ENCODE data around the gene HOXB3. TPM values are rescaled to one million over a fixed set of nuclear protein-coding genes. Genes with fewer than 3 reads are reported as not detected.
A peak's percentile ranks its signal among the peaks of the same experiment; 100 is the strongest.

Gene HOXB3
- total RNA-seq, 4 donors from 2014 or later: 1.3 to 5.5 (median 2.2) TPM

DNA sequence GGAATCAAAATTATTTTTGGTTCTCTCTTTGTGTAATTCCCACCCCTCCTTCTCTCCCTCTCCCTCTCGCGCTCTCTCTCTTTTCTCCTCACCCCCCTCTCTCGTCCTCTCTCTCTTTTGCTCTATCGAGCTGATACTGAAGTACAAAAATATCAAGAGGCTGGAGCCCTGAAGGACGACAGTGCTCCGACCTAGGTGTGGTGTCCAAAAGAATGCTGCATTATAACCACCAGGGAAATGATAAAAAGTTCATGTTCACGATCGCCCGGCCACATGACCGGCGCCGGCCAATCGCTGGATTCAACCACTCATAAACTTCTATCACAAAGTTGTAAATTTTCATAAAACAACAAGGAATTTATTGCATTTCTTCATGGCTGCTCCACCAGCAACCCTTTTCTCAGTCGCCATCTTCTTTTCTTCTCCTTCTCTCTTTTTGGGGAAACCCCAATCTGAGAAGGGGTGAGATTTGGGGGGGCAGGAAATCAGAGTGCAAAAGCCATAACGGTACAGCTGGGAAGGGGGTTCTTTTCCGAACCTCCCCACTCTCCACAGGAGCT is 14.8 kb upstream of the HOXB3 start, which contains the start of gene HOXB6:
Gene HOXB6, minus strand, starts transcription at position 217 of the 560 bp plus-strand sequence. CDS start 6,836 bp downstream, outside the sequence.
- H3K9me3 ChIP-seq: no peaks in the 10 kb centered on the region
- ATAC-seq (no peak), DNase-seq (no peak)
- intact Hi-C loops (cut with DNase I; ENCODE audit: low total_unique reads) (no loop called here), in situ Hi-C loops (cut with MboI; ENCODE audit: low sequenced_read_pairs in 4 of 4) (no loop called here)
- peak within 1 kb of the TSS in 3 of 4 donors; percentile 43 to 66 (median 47) for H3K27ac ChIP-seq
- no peaks in the 10 kb centered on the region for H3K36me3 ChIP-seq
- peak; percentile 14 to 28 for TF ChIP-seq POLR2A (IDR thresholded peaks at IDR 0.05)
- TF ChIP-seq, protein P1, sequence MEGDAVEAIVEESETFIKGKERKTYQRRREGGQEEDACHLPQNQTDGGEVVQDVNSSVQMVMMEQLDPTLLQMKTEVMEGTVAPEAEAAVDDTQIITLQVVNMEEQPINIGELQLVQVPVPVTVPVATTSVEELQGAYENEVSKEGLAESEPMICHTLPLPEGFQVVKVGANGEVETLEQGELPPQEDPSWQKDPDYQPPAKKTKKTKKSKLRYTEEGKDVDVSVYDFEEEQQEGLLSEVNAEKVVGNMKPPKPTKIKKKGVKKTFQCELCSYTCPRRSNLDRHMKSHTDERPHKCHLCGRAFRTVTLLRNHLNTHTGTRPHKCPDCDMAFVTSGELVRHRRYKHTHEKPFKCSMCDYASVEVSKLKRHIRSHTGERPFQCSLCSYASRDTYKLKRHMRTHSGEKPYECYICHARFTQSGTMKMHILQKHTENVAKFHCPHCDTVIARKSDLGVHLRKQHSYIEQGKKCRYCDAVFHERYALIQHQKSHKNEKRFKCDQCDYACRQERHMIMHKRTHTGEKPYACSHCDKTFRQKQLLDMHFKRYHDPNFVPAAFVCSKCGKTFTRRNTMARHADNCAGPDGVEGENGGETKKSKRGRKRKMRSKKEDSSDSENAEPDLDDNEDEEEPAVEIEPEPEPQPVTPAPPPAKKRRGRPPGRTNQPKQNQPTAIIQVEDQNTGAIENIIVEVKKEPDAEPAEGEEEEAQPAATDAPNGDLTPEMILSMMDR (IDR thresholded peaks at IDR 0.05 in 4 of 5, conservative IDR thresholded peaks at IDR 0.05 in 1 of 5): no peak
- peak within 1 kb of the TSS; percentile 35 to 46 (median 38) for H3K4me3 ChIP-seq
- peaks cover 97 to 98% (median 98%) of the 10 kb centered on the region in 3 donors for H3K27me3 ChIP-seq
- peaks cover 0 to 1% of the 10 kb centered on the region in 2 donors for H3K4me1 ChIP-seq

DNA sequence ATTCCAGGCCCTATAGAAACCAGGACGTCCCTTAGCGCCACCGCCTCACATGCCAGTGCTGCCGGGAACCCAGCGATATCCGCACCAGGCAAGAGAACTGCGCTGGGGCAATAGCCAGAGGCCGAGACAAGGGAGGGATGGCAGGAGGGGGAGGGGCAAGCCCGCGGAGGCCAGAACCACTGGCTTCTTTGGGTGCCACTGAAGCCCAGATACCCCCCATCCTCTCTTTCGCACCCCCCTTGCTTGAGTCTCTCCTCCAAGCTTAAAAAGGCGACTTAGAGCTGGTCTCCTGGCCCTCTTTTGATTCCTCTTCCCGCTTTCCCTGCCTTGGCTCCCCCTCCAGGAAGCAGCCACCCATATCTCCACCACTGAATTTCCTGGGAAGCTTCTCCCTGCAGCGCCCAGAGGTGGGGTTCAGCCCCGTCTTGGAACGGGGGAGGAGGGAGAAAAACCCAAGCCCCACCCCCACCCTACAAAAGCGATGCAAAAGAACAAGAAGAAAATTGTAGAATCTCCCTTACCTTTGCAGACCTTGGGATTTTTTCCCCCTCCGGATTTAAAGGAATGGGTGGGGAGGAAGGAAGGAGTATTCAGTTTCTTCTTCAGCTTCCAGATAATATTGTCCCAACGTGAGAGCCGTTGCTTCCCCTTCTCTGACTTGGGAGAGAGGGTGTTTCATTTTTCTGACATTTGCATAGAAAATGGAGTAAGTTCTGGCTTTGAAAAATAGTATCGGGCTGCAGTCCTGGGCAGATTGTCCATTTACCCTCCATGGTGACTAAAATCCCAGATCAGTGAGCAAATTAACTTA is 14.1 kb upstream of the HOXB3 start:
- peaks cover 96 to 98% (median 98%) of the 10 kb centered on the region in 3 donors for H3K27me3 ChIP-seq
- H3K9me3 ChIP-seq: no peaks in the 10 kb centered on the region
- intact Hi-C loops (cut with DNase I; ENCODE audit: low total_unique reads): no loop called here
- TF ChIP-seq, protein P1 (IDR thresholded peaks at IDR 0.05 in 4 of 5, conservative IDR thresholded peaks at IDR 0.05 in 1 of 5): no peak
- no peak for TF ChIP-seq POLR2A (IDR thresholded peaks at IDR 0.05)
- H3K4me1 ChIP-seq: no peaks in the 10 kb centered on the region
- no peak for DNase-seq
- in situ Hi-C loops (cut with MboI; ENCODE audit: low sequenced_read_pairs in 4 of 4): no loop called here
- no peaks in the 10 kb centered on the region for H3K36me3 ChIP-seq
- H3K27ac ChIP-seq: peak overlapping the region in 3 of 4 donors; percentile 43 to 66 (median 47)
- no peak for ATAC-seq
- H3K4me3 ChIP-seq: peak overlapping the region; percentile 35 to 46 (median 38)

DNA sequence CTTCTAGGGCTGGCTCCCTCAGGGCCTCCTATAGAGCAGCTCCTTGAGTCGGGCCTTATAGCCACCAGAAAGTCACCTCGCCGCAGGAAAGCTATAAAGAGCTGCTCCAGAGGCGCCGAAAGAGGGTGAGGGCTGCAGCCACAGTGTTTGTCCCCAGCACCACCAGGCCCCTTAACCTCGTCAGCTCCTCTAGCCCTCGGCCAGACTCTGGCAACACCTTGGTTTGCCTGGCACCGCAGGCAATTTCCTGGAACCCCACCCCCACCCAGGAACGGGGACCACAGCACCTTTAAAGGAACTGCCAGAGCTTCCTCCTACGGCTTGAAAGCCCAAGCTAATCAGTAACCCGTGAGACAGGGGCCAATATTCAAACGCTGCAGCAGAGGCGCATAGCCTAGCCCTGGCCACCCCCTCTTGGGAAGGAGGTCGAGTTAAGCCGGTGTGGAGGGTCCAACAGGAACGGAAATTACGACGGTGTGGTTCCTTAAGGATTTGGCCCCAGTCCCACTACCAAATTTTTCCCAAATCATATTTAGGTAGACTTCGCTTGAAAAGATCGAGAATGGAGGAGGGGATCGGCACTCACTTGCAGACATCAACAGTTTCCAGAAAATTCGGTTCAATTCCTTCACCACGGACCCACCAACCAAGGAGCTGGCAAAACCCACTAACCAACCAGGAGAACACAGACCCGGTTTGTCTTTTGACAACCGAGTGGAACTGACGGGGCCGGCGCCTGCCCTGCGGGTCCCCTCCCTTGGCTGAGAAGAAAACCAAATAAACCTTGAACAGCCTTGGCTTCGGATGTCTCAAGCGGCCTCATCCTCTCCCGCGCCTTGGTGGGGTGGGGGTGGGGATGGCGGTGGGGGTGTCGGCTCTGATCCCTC is 11.7 kb upstream of the HOXB3 start:
- no peaks in the 10 kb centered on the region for H3K9me3 ChIP-seq
- DNase-seq (no peak), ATAC-seq (no peak)
- peaks cover 3 to 11% of the 10 kb centered on the region in 2 donors for H3K4me1 ChIP-seq
- no peak overlapping the region for H3K27ac ChIP-seq
- H3K4me3 ChIP-seq: peak overlapping the region in 1 of 4 donors; percentile 39
- peaks cover 95 to 98% (median 98%) of the 10 kb centered on the region in 3 donors for H3K27me3 ChIP-seq
- intact Hi-C loops (cut with DNase I; ENCODE audit: low total_unique reads) (no loop called here), in situ Hi-C loops (cut with MboI; ENCODE audit: low sequenced_read_pairs in 4 of 4) (no loop called here)
- TF ChIP-seq, protein P1 (IDR thresholded peaks at IDR 0.05 in 4 of 5, conservative IDR thresholded peaks at IDR 0.05 in 1 of 5): no peak
- TF ChIP-seq POLR2A (IDR thresholded peaks at IDR 0.05): no peak
- no peaks in the 10 kb centered on the region for H3K36me3 ChIP-seq

DNA sequence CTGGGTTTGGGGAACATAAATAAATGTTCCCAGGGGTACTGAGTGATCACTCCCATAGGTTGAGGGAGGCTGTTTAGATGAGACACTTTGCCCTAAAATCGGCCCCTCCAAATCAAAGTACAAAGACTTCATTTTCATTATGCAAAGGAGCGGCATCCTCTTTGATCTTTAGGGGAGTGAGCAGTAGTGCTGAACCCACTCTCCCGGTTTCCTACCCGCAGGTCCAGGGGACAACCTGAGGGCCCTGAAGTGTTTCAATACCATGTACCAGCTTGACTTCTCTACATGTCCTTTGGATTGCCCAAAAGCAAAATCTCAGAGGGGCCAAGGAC is 11.1 kb upstream of the HOXB3 start:
- in situ Hi-C loops (cut with MboI; ENCODE audit: low sequenced_read_pairs in 4 of 4): no loop called here
- H3K4me3 ChIP-seq: no peak overlapping the region
- peaks cover 95 to 99% (median 98%) of the 10 kb centered on the region in 3 donors for H3K27me3 ChIP-seq
- H3K36me3 ChIP-seq: no peaks in the 10 kb centered on the region
- intact Hi-C loops (cut with DNase I; ENCODE audit: low total_unique reads): no loop called here
- H3K4me1 ChIP-seq: peaks cover 3 to 11% of the 10 kb centered on the region in 2 donors
- no peak overlapping the region for H3K27ac ChIP-seq
- DNase-seq: no peak
- H3K9me3 ChIP-seq: no peaks in the 10 kb centered on the region
- TF ChIP-seq, protein P1 (IDR thresholded peaks at IDR 0.05 in 4 of 5, conservative IDR thresholded peaks at IDR 0.05 in 1 of 5): no peak
- no peak for TF ChIP-seq POLR2A (IDR thresholded peaks at IDR 0.05)
- ATAC-seq: no peak

All from gastrocnemius medialis (tissue), 4 donors.